CD4-positive, alpha-beta T cell treated with Interleukin-15 for 4 hours (primary cell): ENCODE results near the gene GATAD2A.
A peak's percentile ranks its signal among the peaks of the same experiment; 100 is the strongest.
"Not testable (repeated sequence)": the region's sequence is repeated elsewhere in the genome, so short reads cannot be mapped to it uniquely, and the experiment has no call there.

Source experiments
- DNase-seq: peaks from one replicate; pipeline ENCODE4 v3.0.0-alpha.2; 2020; ENCODE audit warnings: low spot score

Gene GATAD2A

GRCh38 chr19:19404879-19405860, at the start of gene GATAD2A:
Gene GATAD2A (plus strand): TSS chr19:19405675. CDS start chr19:19465346, 59,671 bp downstream.
- peak; percentile 92 for DNase-seq

GRCh38 chr19:19356500-19356899, 49.0 kb upstream of the GATAD2A start:
- DNase-seq = no peak

DNA sequence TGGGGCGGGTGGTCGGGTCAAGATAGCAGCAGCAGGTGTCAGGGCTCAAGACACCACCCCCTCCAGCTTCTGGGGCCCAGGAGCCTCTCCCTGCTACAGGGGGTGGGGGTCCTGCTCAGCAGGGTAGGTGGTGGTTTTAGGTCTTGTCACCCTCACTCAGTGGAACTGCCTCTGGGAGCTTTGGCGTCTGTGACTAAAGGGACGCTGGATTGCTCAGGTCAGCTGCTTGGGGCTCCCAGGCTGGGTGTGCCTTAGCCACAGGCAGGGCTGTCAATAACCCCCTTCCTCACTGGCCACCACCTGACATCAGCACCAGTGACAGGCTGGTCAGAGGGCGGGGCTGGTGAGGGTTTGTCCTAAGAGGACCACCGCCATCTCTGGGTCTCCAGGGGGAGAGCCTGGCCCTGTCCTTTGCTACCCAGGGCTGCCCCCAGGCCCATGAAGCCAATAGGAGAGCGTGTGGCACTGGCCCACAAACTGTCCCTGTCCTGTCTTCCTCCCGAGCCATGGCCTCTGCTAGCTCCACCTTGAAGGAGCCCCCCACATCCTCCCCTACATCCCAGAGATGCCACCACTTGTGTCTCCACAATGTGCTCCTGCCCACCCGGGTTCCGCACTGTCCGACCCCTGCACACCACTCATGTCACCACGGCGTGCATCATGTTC, 48.4 kb upstream of the GATAD2A start:
- no peak for DNase-seq

- DNase-seq = peak; percentile 72
These were observed 44.3 kb upstream of the GATAD2A start for GRCh38 chr19:19361075-19361594.

GRCh38 chr19:19362075-19362474, 43.4 kb upstream of the GATAD2A start:
- DNase-seq = no peak

DNA sequence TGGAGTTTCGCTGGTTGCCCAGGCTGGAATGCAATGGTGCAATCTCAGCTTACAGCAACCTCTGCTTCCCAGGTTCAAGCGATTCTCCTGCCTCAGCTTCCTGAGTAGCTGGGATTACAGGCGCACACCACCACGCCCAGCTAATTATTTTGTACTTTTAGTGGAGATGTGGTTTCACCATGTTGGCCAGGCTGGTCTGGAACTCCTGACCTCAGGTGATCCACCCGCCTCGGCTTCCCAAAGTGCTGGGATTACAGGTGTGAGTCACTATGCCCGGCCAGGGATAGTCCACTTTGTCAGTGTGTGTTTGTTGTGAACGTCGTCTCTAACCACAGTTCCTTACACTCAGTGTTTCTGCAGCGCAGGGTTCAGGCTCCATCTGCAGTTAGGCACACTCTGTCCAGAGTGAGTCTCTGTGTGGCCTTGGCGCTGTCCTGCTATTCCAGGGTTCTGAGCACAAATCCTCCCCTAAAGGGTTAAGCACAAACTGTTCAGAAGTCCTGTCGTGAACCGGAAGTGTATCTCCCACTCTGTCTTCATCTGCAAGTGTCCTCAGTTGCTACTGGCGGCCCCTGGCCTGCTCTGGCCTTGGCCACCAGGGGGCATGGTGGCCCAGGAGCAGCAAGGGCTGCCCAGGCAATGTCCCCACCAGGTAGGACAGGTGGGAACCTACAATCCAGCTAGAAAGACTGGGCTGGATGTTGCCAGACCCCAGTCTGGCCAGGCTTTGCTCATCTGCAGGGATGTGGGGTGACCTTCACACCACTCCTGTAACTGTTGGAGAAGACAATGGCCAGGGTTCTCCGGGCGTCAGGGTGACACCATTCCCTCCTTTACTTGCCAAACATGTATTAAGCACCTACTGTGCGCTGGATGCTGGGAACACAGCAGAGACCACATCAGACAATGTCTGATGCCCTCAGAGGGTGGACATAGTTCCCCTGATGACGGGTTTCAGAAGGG, 38.8 kb upstream of the GATAD2A start:
- DNase-seq = peak; percentile 79

- no peak for DNase-seq
These were observed 37.4 kb upstream of the GATAD2A start for GRCh38 chr19:19368087-19368486.

GRCh38 chr19:19371059-19371458, 34.4 kb upstream of the GATAD2A start:
- no peak for DNase-seq

DNA sequence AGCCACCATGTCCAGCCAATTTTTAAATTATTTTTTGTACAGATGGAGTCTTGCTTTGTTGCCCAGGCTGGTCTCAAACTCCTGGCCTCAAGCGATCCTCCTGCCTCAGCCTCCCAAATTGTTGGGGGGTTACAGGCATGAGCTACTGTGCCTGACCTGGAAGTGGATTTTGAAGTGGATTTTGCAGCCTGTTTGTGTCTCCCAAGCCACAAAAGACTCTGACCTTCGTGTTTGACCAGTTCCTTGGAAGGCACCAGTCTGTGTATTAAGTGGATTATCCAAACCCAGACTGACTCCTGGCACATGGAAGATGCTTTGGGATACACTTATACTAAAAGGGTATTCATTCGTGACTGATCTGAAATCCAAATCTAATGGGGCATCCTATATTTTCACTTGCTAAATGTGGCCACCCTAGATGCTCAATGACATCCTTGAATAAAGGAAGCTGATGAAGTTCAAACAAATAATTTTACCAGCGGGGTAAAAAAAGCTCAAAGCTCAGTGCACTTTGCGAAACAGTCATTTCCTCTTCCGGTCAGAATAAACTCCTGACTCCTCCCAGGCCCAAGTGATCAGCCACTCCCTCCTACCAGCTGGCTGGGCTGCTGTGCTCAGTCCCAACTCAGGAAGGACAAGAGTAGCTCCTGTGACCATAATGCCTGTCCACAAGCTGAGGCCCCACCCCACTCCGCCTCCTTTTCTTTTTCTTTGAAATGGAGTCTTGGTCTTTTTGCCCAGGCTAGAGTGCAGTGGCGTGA, 32.6 kb upstream of the GATAD2A start:
- DNase-seq = peak; percentile 57

DNA sequence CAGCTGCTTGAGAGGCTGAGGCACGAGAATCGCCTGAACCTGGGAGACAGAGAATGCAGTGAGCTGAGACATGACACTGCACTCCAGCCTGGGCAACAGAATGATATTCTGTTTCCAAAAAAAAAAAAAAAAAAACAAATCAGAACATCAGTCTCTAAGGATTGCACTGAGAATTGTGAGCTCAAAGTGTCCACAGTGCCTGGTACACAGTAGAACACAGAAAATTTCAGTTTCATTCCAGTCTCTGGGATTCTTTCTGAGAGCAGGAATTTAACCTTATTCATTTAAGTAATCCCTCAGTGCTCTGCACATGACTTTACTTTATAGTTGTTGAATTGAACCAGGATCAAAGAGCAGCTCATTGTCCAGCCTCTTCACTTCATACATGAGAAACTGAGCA, 25.9 kb upstream of the GATAD2A start:
- no peak for DNase-seq

DNA sequence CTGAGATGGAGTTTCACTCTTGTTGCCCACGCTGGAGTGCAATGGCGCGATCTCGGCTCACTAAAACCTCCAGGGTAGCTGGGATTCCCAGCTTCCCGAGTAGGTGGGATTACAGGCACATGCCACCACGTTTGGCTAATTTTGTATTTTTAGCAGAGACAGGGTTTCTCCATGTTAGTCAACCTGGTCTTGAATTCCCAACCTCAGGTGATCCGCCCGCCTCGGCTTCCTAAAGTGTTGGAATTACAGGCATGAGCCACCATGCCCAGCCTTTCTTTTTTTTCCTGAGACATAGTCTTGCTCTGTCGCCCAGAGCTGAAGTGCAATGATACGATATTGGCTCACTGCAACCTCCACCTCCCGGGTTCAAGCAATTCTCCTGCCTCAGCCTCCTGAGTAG, 25.2 kb upstream of the GATAD2A start:
- not testable (repeated sequence) for DNase-seq

- no peak for DNase-seq
These were observed 24.2 kb upstream of the GATAD2A start for GRCh38 chr19:19381007-19381926.

DNA sequence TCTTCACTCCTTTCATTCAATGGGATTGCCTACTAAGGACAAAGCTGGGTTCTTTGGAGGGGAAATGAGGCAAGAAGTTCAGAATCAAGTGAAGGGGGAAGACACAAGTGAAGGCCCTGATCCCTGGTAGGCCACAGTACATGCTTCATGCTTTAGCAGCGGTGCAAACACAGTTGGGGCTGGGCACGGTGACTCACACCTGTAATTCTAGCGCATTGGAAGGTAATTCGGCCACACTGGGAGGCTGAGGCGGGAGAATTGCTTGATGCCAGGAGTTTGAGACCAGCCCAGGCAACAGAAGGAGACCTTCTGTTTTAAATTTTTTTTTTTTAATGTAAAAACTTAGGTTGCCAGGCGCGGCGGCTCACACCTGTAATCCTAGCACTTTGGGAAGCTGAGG, 23.4 kb upstream of the GATAD2A start:
- no peak for DNase-seq

DNA sequence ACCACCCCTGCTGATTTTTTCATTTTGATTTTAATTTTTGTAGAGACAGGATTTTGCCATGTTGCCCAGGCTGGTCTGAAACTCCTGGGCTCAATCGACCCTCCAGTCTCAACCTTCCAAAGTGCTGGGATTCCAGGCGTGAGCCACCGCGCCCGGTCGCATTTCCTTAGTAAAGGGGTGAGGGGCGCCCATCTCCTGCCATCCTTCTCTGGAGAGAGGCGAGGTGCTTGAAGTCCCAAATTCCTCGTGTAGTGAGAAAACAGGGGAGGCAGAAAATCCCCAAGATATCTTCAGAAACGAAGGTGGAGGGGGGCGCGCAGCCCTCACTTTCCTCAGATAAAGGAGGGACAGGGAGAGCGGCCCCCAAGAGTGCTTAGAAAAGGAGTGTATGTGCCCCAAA, 21.0 kb upstream of the GATAD2A start:
- DNase-seq = no peak

DNA sequence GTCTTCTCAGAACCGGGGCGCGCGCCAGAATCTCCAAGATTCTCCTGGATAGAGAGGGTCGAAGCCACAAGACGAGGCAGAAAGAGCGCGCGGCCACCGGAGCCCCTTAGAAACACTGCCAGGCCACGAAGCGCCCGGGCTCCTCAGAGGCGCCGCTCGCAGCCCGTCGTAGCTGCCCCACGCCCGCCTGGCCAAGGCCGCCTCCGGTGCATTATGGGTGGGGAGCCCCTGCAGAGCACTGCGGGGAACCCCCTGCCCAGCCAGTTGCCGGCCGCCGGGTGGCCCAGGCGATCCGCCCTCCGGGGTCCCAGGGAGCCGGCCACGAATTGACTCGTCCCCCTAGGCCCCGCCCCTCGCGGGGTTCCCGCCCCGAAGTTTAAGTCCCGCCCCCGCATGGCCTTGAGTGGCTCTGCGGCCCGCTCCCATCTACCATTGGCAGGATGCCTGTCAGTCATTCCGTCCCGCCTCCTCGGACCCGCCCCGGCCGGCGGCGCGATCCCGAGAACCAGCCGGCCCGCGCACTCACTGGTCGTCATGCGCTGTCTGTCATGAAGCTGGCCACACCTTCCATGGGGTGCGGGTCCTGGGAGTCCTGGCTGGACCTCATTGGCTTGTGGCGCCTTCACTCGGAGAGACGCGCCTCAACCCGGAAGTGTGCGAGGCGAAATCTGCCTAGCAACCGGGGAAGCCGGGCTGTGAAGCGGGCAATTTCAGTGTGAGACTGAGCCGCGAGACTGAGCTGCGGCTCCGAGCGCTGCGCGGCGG, 20.2 kb upstream of the GATAD2A start:
- DNase-seq = peak; percentile 100

DNA sequence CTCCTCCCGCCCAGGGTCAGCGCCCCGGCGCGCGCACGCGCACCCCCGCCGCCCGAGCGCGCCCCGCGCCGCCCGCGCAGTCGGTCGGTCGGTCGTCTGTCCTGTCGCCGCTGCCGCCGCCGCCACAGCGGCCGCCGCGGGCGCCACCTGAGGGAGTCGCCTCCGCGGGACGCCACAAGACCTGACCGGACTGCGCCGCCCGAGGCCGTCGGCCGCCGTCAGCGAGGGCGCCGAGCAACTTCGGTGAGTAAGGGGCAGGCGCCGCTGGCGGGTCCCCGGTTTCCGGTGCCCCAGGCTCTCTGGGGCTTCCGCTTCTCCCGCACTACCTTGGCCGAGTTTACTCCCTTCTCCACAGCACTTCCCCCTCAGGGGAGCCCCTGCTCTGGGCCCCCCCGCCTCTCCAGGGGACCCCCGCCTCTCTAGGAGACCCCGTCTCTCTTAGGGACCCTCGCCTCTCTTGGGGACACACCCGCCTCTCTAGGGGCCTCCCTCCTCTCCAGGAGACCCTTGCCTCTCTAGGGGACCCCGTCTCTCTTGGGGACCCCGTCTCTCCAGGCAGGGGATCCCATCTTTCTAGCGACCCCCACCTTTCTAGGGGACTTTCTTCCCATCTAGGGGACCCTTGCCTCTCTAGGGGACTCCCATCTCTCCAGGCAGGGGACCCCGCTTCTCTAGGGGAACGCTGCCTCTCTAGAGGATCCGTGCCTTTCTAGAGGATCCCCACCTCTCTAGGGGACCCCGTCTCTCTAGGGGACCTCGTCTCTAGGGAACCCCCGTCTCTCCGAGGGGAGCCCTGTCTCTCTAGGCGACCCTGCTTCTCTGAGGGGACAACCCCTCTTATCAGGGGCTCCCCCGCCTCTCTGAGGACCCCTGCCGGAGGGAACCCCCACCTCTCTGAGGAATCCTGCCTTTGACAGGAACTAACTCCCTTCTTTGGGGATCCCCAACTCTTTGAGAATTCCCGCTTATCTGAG, 19.3 kb upstream of the GATAD2A start:
- peak; percentile 39 for DNase-seq

GRCh38 chr19:19387108-19387507, 18.4 kb upstream of the GATAD2A start:
- DNase-seq = no peak
